Measurements from ENCODE around the gene CCDC88B.

Gene CCDC88B

DNA sequence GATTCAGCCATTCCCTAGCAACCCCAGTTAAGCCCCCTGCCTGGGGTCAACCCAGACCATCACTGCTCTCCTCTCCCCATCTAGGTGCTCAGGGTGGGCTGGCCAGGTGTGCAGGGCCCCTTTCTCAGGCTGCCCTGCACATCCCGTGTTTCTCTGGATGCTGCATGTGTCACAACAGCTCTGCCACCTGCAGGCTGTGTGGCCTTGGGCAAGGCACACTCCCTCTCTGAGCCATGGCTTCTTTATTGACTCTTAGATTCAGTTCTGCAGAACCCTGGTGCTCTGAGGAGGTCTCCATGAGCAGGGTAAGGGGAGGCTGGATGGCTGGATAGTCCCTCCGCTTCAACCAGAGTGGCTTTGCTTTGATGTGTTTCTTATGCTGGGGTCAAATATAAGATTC, 43.6 kb downstream of the CCDC88B start:
- DNase-seq = no peak

DNA sequence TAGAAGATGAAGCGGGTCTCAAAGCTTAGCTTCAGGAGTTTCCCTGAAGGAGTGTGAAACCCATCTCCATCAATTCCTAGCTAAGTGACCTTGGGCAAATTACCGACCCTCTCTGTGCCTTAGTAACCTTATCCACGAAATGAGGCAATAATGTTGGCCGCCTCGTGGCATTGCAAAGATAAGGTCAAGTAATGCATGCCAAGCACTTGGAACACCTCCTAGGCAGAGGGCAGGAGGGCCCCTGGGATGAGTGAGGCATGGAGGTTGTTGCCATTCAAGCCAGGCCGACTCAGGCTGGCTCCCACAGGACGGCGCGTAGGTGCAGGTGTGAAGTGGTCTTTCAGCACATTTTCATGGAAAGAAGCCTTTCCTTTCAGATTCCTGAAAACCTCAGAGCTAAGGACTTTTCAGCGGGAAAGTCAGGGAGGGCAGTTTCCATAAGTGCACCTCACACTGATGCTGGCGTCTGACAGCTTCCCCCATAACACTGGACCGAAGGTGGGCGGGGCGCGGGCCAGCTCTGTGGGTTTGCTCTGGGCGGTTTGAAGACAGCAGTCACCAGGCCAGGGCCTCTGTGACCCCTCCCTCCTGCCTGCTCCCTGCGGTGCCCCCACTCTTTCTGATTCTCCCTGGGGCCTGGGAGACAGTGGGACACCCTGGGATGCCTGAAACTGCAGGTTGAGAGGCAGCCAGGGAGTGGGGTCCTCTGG, 44.2 kb downstream of the CCDC88B start:
- DNase-seq = no peak

DNA sequence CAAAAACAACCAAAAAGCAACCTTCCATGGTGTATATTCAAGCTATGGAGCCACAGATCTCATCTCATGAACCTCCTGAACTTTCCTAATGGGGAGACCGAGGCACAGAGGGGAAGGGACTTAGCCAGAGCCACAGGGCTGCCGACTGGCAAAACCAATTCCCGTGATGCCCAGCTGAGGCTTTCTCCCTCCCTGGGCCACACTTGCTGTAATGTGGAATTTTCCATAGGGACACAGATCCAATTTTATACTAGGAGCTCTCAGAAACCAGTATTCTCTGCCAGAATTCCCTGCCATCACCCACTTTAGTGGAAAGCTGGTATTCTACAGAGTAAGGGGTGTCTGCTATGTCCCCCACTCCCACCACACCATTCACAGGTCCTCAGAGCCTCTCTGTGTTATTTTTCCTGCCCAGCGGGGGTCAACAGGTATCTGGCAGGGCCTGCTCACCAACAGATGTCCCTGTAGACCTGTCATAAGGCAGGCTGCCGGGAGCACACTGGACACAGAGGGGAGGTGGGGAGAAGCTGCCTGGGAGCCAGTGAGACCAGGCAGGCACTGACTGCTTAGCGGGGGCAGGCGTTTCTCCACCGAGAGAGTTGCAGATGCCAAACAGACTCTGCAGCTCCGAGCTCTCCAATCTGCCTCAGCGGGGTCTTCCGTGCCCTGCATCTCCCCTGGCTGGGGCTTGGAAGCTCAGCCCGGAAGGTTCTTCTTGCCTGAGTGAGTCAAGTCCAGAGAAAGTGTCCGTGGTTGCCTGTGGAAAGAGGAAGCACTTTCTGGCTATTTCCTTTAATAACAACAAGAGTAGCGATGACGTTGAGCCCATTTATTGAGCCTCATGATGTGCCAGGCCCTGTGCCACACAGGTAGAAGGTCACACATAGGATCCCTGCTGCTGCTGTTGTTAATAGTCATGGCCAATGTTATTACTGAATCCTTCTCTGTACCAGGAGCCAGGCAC, 45.3 kb downstream of the CCDC88B start:
- DNase-seq = peak in 1 of 3 experiments; percentile 43

DNA sequence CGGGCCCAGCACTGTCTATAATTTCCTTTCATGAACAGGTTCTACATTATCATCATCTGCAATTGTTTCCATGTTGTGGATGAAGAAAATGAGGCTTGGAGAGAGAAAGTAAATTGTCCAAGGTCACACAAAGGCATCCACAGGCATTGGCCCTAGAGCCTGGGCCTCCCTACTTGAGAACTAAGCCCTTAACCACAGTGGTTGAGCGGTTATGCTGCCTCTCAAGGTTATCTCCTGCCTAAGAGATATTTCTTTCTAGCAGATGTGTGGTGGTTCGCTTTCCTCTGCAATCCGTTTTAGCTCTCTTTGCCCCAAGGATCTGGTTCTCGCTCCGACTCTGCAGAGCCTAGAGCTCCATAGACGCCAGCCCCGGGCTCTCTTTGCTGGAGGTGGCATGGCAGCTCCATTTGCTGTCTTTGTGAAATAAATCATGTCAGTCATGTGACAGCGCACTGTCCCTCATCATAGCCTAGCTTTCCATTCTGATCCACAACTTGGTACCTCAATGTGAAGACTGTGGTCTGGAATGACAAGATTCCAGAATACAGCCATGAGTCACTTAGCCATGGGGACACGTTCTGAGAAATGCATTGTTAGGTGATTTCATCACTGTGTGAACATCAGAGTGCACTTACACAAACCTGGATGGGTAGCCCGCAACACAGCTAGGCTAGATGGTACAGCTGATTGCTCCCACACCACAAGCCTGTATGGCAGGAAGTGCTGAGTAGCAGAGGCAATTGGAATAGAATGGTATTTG, 46.1 kb downstream of the CCDC88B start:
- no peak for DNase-seq

DNA sequence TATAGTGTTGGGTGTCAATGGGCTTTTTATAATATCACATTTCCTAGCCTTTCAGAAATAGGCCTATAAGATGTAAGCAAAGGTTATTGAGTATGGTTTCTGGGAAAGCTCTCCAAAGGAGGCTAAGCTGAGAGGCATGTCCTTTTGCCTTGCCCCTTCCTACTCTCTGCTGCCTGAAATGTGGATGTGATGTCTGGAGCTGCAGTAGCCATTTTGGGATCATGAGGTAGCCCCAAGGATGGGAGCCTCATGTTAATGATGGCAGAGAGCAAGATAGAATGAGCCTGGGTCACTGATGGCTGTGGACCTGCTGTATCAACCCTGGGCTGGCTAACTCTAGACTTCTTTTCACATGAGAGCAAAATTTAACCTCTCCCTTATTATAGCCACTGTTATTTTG, 47.9 kb downstream of the CCDC88B start:
- no peak for DNase-seq

DNA sequence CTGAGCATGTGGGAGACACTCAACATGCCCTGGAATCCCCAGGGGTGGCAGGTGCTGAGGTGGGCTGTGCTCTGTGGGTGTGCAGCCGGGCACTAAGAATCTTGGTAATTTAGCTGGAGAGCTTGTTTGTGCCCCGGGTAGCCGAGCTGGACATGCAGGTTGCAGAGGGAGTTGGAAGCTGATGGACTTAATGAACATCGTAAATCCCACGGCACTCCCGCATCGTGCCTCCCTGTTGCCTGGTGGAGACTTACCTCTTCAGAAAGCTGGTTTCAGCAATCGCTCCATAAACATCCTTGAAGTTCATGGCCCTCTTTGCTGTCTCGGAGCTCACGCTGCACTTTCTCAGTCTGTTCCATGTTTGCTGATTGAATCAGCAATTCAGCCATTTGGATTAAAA, 48.9 kb downstream of the CCDC88B start:
- DNase-seq = peak in 1 of 3 experiments; percentile 33

DNA sequence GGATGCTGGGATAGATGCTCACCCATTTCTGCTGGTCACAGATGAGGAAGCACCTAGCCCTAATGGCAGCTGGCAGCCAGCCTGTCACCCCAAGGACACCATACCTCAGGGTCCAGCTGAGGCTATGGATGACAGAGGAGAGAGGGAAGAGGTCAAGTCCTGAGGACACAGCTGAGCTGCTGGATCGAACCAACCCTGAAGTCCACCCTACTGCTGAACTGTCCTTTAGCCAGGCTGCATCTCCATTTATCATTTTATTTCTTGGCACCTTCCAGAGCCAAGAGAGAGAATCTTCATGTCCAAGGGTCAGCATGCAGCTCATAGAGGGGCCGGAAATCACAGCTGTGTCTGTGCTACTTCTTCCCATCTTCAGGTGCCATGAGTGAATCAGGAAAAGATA, 49.8 kb downstream of the CCDC88B start:
- DNase-seq = no peak

DNA sequence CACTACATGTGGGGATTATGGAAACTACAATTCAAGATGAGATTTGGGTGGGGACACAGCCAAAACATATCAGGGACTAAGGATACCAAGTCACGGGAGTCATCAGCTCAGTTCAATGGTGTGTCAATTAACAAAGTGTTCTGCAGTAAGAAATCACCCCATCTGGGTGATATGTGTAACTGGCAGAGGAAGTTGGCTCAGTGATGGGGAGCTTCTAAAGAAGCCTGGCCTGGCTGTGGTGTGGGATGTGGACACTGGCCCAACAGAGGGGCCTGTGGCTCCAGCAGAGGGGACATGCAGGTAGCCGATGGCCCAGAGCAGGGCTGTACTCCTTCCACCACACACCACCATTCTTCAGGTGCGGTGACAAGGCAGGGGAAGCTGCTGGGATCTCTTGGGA, 50.6 kb downstream of the CCDC88B start:
- no peak for DNase-seq

DNA sequence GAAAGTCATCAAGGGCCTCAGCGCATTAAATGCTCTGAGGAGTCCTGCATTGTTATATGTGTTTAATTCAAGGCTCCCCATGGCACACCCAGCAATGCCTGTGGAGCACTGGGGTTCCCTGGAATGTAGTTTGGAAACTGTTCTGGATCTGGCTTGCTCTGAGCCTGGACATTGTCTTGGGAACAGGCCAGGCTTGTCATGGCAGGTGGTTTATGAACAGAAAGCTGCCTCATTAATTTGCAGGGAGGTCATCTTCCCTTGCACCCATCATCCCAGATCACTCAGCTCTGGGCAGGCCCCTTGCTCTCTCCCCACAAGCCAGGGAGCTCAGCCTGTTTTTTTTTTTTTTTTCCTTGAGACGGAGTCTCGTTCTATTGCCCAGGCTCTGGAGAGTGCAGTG, 51.8 kb downstream of the CCDC88B start:
- DNase-seq = no peak

DNA sequence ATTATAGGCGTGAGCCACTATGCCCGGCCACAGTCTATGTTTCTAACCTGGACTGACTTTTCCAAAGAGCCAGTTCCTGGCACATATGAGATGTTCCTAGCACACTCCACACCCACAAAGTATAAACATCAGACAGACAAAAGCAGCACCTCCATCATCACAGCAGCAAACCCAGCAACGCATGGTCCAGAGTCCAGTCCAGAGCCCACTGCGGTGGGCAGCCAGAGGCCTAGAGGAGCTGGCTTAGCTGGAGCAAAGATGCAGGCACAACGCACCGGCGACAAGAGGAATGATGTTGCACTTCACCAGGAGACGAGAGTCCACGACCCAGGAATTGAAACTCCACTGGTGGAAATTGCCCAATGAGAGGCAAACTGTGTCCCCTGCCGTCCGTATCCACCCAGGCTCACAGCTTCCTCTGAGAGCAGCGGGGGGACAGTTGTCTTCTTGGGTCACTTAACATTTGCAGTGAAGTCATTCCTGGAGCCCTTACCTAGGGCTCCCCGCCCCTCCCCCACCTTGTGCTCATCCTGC, 55.6 kb downstream of the CCDC88B start:
- DNase-seq = no peak

DNA sequence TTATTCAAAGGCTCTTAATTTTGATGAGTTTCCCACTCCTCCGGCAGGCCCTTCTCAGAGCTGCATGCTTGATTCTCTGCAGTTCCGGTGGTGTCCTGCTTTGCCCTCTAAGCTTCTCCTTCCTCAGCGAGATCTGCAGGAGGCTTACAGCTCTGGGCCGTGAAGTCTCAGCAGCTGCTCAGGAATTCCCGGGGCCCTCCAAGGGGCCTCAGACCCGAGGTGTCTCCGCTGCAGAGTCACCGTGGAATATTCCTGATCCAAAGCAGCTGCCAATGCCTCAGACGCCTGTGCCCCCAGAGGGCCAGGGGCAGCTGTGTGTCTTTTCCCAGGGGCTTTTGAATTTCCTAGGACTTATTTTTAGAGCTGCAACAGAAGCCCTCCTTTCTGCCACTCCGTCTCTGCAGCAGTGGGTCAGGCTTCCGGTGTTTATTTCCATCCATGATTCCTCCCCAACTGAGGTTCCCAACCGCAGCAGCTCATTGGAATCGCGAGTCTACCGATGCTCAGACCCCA, 56.1 kb downstream of the CCDC88B start:
- no peak for DNase-seq

DNA sequence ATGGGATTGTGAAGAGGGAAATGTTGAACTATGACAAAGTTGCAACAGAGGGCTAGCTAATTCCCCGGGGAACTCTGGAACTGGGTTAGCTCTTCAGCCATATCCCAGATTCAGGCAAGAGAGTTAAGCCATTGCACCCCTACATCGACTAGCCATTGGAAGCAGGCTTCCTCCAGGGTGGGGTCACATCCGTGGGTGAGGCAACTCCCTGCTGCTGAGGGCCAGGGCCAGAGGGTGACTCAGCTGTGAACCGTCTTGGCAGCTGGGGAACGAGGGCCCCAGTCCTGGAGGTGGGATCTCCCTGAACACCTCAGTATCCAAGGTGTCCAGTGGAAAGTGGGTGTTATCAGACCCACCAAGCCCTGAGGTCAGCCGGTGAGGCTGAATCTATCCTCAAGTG, 60.1 kb downstream of the CCDC88B start:
- no peak for DNase-seq

DNA sequence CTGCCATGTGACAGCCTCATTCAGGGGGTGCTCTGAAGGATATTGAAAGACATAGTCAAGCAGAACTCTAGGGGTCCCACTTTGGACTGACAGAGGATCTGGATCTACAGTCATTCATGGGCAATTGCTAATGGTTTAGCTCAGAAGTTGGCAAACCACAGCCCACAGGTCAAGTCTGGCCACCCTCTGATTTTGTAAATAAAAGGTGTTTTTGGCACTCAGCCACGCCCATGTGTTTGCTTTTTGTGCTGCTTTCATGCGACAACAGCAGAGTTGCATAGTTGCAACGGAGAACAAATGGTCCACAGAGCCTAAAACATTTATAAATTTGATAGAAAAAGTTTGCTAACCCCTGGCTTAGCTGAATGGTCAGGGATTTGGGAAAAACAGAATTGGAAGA, 60.7 kb downstream of the CCDC88B start:
- peak in 2 of 3 experiments; percentile 25 to 58 for DNase-seq

DNA sequence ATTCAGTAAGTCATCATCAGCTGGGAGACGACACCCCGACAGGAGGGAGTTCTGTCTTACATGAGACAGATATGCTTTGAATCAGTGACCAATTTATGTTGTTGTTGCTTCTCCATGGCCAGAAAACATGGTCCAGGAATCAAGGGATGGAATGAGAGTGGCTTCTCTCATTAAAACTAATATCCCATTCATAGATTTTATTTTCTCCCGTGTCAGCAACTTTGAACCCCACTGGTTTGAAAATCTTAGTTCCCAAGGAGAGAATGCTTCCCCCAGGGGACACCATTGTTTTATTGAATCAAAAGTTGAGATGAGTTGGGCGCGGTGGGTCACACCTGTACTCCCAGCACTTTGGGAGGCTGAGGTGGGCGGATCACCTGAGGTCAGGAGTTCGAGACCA, 61.8 kb downstream of the CCDC88B start:
- DNase-seq = no peak

DNA sequence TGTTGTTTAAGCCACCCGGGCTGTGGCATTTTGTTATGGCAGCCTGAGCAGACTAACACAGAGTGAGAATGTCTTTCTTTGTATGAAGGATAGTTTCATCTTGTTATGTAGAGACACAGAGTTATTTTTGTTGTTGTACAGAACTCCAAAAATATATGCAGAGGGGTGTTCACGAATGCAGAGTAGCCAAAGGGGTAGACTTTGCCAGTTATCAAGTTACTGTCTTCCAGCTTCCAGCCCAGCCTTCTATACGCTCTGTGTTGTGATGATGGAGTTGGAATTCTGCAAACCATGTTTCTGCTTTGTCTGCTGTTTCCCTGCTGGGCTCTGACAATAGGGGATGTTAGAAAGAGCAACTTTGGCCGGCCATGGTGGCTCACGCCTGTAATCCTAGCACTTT, 63.1 kb downstream of the CCDC88B start:
- no peak for DNase-seq

DNA sequence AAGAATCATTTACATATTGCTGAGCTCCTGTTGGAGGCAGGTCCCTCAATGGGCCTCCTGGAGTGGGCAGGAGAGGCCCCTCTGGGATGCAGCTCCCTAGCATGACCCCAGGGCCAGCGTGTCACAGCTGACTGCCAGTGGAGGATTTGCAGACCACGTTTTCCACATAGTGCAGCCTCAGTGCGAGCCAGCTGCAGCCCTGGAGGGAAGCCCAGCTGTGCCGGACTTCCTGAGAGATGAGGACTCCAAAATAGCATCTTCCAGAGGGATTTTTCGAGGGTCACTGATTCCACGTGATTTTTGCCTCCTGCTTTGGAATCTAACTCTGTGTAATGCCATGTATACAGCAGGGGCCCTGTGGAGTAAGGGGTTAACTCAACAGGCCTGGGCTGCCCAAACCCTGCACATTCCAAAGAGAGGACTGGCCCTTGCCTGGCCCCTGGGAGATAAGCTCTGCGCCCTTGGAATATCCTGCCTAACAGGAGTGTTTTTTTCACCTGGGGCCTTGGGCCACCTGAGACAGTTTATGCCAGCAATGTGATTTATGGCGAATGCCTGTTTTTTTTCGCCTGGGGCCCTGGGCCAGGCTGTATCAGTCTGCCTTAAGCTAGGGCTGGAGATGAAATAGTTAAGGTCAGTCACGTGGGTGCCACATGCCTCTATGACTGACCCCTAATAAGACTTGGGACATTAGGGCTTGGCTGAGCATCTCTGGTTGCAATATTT, 66.4 kb downstream of the CCDC88B start:
- no peak for DNase-seq
